Nephron progenitor cell (in vitro differentiated cells): Measurements from ENCODE around the gene SRPK3.
"Not testable (repeated sequence)": the region's sequence is repeated elsewhere in the genome, so short reads cannot be mapped to it uniquely, and the experiment has no call there.

Experiments used
- DNase-seq: peaks from one replicate; pipeline ENCODE4 v3.0.0; 2021
- H3K27ac Mint-ChIP-seq: 2 replicates; pipeline ENCODE4 v1.8.0; 2021; ENCODE audit warnings: mild to moderate bottlenecking, moderate library complexity, mixed read lengths
- H3K27me3 Mint-ChIP-seq: 2 replicates; pipeline ENCODE4 v1.8.0; 2021; ENCODE audit warnings: mild to moderate bottlenecking, low read depth, mixed read lengths; ENCODE audit not compliant: poor library complexity
- H3K36me3 Mint-ChIP-seq: 2 replicates; pipeline ENCODE4 v1.8.0; 2021; ENCODE audit warnings: low read depth, mixed read lengths
- H3K4me1 Mint-ChIP-seq: 2 replicates; pipeline ENCODE4 v1.8.0; 2021; ENCODE audit warnings: mixed read lengths
- H3K4me3 Mint-ChIP-seq: 2 replicates; pipeline ENCODE4 v1.8.0; 2021; ENCODE audit warnings: mild to moderate bottlenecking, moderate library complexity, mixed read lengths
- H3K9me3 Mint-ChIP-seq: 2 replicates; pipeline ENCODE4 v1.8.0; 2021; ENCODE audit warnings: mild to moderate bottlenecking, moderate library complexity, mixed read lengths
- TF ChIP-seq, protein P1 (sequence below): fragments of 200-600 bp; sonication (generic); IDR thresholded peaks from 2 replicates; pipeline ENCODE4 v1.5.0; 2021; ENCODE audit warnings: antibody characterized with exemption

The SRPK3 gene

DNA sequence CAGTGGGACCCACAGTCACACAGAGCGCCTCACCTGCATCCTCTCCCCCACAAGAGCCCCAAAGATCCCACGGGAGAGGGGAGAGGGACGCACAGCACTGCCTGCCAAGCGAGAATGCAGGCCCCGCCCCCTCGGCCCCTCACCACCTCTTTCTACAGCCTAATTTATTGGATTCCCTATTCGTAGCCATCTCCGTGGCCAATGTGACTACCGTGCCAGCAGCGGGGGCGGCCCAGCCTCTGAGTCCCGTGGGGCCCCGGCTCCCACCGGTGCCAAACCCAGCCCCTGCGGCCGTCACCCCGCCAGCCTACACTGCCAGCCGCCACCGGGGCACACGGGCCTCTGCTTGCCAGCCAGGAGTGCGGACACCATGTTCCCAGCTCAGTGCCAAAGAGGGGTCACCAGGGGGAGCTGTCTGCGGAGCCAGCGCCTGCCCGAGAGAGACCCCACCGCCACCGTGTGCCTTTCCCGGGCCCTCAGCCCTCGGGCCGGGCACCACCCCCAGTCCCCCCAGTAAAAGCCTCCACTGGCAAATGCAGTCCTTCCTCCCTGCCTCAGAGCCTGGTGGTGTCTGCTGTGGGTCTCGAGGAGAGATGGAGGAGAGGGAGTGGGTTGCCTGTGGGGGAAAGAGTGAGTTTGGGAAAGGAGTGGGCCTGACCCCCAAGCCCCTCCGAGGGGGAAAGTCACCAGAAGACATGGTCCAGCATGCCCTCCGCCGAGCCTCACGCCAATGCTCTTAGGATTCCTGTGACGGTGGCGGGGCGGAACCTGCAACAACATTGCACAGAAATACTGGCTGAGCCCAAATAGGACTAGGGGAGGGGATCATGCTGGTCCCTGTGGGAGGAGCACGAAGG lies 36.4 kb upstream of the SRPK3 start:
- Mint-ChIP-seq H3K27ac (no peak overlapping the region), H3K4me1 (peaks cover 19% of the 10 kb centered on the region), H3K36me3 (peaks cover 2% of the 10 kb centered on the region), H3K27me3 (no peaks in the 10 kb centered on the region), H3K4me3 (peak overlapping the region; percentile 67), H3K9me3 (peaks cover 43% of the 10 kb centered on the region)
- DNase-seq: peak; percentile 53
- TF ChIP-seq, protein P1, sequence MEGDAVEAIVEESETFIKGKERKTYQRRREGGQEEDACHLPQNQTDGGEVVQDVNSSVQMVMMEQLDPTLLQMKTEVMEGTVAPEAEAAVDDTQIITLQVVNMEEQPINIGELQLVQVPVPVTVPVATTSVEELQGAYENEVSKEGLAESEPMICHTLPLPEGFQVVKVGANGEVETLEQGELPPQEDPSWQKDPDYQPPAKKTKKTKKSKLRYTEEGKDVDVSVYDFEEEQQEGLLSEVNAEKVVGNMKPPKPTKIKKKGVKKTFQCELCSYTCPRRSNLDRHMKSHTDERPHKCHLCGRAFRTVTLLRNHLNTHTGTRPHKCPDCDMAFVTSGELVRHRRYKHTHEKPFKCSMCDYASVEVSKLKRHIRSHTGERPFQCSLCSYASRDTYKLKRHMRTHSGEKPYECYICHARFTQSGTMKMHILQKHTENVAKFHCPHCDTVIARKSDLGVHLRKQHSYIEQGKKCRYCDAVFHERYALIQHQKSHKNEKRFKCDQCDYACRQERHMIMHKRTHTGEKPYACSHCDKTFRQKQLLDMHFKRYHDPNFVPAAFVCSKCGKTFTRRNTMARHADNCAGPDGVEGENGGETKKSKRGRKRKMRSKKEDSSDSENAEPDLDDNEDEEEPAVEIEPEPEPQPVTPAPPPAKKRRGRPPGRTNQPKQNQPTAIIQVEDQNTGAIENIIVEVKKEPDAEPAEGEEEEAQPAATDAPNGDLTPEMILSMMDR: no peak

GRCh38 chrX:153745067-153745433 lies 35.8 kb upstream of the SRPK3 start:
- peaks cover 23% of the 10 kb centered on the region for H3K4me1 Mint-ChIP-seq
- peaks cover 46% of the 10 kb centered on the region for H3K9me3 Mint-ChIP-seq
- H3K4me3 Mint-ChIP-seq: peak overlapping the region; percentile 15
- not testable (repeated sequence) for H3K27ac Mint-ChIP-seq, DNase-seq, H3K27me3 Mint-ChIP-seq, H3K36me3 Mint-ChIP-seq

GRCh38 chrX:153746359-153746758 lies 34.5 kb upstream of the SRPK3 start:
- TF ChIP-seq, protein P1: no peak
- Mint-ChIP-seq H3K4me3 (no peak overlapping the region), H3K36me3 (peaks cover 9% of the 10 kb centered on the region), H3K27me3 (no peaks in the 10 kb centered on the region), H3K27ac (peak overlapping the region; percentile 61), H3K4me1 (peaks cover 28% of the 10 kb centered on the region), H3K9me3 (peaks cover 50% of the 10 kb centered on the region)
- no peak for DNase-seq

DNA sequence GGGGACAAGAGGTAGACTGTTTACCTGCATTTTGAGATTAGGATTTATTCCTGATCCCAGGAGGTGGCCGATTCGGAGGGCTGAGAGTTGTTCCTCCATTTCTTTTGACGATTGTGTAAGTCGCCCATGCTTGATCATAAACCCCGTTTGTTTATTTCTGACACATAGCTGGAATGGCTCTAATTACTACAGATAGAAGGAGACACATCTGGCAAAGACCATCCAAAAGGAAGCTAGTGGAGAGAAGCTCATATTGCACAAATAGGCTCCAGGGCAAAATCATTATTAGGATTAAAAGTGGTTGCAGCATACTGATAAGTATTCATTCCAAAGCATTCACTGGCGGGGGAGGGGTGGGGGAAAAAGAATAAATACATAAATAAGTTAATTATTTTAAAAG lies 33.9 kb upstream of the SRPK3 start:
- DNase-seq, H3K36me3 Mint-ChIP-seq, H3K27ac Mint-ChIP-seq, H3K4me3 Mint-ChIP-seq, H3K27me3 Mint-ChIP-seq: not testable (repeated sequence)
- peaks cover 28% of the 10 kb centered on the region for H3K4me1 Mint-ChIP-seq
- peaks cover 56% of the 10 kb centered on the region for H3K9me3 Mint-ChIP-seq

DNA sequence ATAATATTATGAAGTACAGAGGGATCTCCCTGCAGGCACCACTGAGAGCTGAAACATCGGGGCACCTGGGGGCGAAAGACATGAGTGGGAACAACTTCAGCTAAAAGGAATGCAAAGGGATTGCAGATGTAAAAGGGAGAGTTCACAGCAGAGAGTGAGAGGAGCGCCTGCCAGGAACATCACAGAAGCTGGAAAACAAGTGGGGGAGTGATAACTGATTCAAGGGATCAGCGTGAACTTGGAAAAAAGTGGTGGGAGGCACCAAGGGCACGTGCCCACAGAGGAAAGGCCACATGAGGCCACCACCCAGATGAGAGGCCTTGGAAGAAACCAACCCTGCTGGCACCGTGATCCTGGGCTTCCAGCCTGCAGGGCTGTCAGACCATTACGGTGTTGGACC lies 31.8 kb upstream of the SRPK3 start:
- H3K4me3 Mint-ChIP-seq, H3K27me3 Mint-ChIP-seq, H3K27ac Mint-ChIP-seq, H3K36me3 Mint-ChIP-seq, DNase-seq: not testable (repeated sequence)
- H3K4me1 Mint-ChIP-seq: peaks cover 22% of the 10 kb centered on the region
- peaks cover 70% of the 10 kb centered on the region for H3K9me3 Mint-ChIP-seq

GRCh38 chrX:153750127-153750774 lies 30.6 kb upstream of the SRPK3 start:
- TF ChIP-seq, protein P1: no peak
- peak overlapping the region; percentile 34 for H3K27ac Mint-ChIP-seq
- H3K4me1 Mint-ChIP-seq: peaks cover 15% of the 10 kb centered on the region
- no peak for DNase-seq
- H3K36me3 Mint-ChIP-seq: peaks cover 9% of the 10 kb centered on the region
- H3K9me3 Mint-ChIP-seq: peaks cover 72% of the 10 kb centered on the region
- no peak overlapping the region for H3K4me3 Mint-ChIP-seq
- peaks cover 4% of the 10 kb centered on the region for H3K27me3 Mint-ChIP-seq

DNA sequence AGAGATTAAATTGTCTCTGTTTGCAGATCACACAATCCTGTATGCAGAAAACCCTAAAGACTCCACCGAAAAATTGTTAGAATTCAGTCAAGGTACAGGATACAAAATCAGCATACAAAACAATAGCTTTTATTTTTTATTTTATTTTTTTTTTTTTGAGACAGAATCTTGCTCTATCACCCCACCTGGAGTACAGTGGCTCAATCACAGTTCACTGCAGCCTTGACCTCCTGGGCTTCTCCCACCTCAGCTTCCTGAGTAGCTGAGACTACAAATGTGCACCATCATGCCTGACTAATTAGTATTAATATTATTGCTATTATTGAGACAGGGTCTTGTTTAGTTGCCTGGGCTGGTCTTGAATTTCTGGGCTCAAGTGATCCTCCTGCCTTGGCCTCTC lies 25.7 kb upstream of the SRPK3 start:
- Mint-ChIP-seq H3K36me3 (no peaks in the 10 kb centered on the region), H3K27me3 (peaks cover 15% of the 10 kb centered on the region), H3K4me3 (no peak overlapping the region), H3K9me3 (peaks cover 71% of the 10 kb centered on the region), H3K27ac (no peak overlapping the region), H3K4me1 (peaks cover 8% of the 10 kb centered on the region)
- no peak for DNase-seq
- TF ChIP-seq, protein P1: no peak
